ENCODE results near the gene DBN1. TPM values are rescaled to one million over a fixed set of nuclear protein-coding genes. Genes with fewer than 3 reads are reported as not detected.

DBN1 gene
- total and polyA plus RNA-seq, 2 donors (not counting 1 experiment from before 2014, with no cell fraction given) = 1.4 to 1.9 TPM

GRCh38 chr5:177438468-177438867 is 35.0 kb downstream of the DBN1 start:
- Mint-ChIP-seq H3K27ac (peak overlapping the region; percentile 44), H3K9me3 (ENCODE audit: insufficient read depth) (no peaks in the 10 kb centered on the region), H3K4me1 (peaks cover 18% of the 10 kb centered on the region), H3K27me3 (no peaks in the 10 kb centered on the region), H3K4me3 (no peak overlapping the region)
- ATAC-seq (ENCODE audit: low read depth) = no peak
- no peak overlapping the region for H3K9ac ChIP-seq (ENCODE audit: low read length)
- H3K4me1 ChIP-seq (ENCODE audit: control insufficient read depth in 2 of 2, insufficient read depth in 2 of 2, low read length in 2 of 2) = peaks cover 0 to 19% of the 10 kb centered on the region in 2 donors
- peaks cover 4 to 90% of the 10 kb centered on the region in 2 experiments for H3K36me3 ChIP-seq (replicated peaks in 1 of 2; ENCODE audit: control extremely low read depth in 1 of 2, control insufficient read depth in 1 of 2, extremely low read depth in 1 of 2, insufficient read depth in 2 of 2, low read length in 1 of 2)
- POLR2A ChIA-PET = no interaction called here
- CTCF ChIA-PET = interaction anchor here (1.2 to 21.3 kb wide), 3 partner anchors 9 to 33 kb away, joined by 3 to 628 read pairs (median 143); partner anchors contain the start of genes F12, GRK6 and PFN3
- WGBS (ENCODE audit: insufficient coverage) = 98% methylated on average over 4 of the region's 10 CpGs
- no peak for DNase-seq
- no peaks in the 10 kb centered on the region for H3K27me3 ChIP-seq (replicated peaks in 1 of 4; ENCODE audit: control extremely low read depth in 1 of 4, control insufficient read depth in 3 of 4, insufficient read depth in 4 of 4, low read length in 3 of 4)
- H3K27ac ChIP-seq (ENCODE audit: low read length in 2 of 2) = no peak overlapping the region
- no peak overlapping the region for H3K4me2 ChIP-seq (replicated peaks; ENCODE audit: low read depth, low read length, poor library complexity, severe bottlenecking)
- no peak overlapping the region for H2AFZ ChIP-seq (ENCODE audit: insufficient read depth, low read depth, low read length, poor library complexity, severe bottlenecking)
- peaks cover 39% of the 10 kb centered on the region for H3K79me2 ChIP-seq (ENCODE audit: control insufficient read depth, insufficient read depth, low read length)
- intact Hi-C loops (cut with micrococcal nuclease) = no loop called here
- no peaks in the 10 kb centered on the region for H3K9me3 ChIP-seq (ENCODE audit: control extremely low read depth in 1 of 3, control insufficient read depth in 2 of 3, insufficient read depth in 1 of 3, low read length in 2 of 3)
- no peak for TF ChIP-seq CTCF (IDR thresholded peaks at IDR 0.05)
- TF ChIP-seq EZH2 (IDR thresholded peaks at IDR 0.05; ENCODE audit: borderline replicate concordance, insufficient read depth, low read depth, low read length, poor library complexity, severe bottlenecking) = no peak
- H3K4me3 ChIP-seq (ENCODE audit: control extremely low read depth in 1 of 5, extremely low read depth in 1 of 5, insufficient read depth in 1 of 5, low read depth in 2 of 5, low read length in 4 of 5) = no peak overlapping the region
- H4K20me1 ChIP-seq (ENCODE audit: control insufficient read depth, insufficient read depth, low read length, poor library complexity, severe bottlenecking) = peaks cover 98% of the 10 kb centered on the region

- DNase-seq (no peak), ATAC-seq (ENCODE audit: low read depth) (no peak)
- H3K4me1 Mint-ChIP-seq = peaks cover 26% of the 10 kb centered on the region
- peaks cover 98% of the 10 kb centered on the region for H4K20me1 ChIP-seq (ENCODE audit: control insufficient read depth, insufficient read depth, low read length, poor library complexity, severe bottlenecking)
- CTCF ChIA-PET = interaction anchor here (0.9 to 12.6 kb wide), 5 partner anchors 9 to 64 kb away, joined by 3 to 143 read pairs (median 5); partner anchors contain the start of gene GRK6
- no peak overlapping the region for H3K9ac ChIP-seq (ENCODE audit: low read length)
- no peak overlapping the region for H3K4me2 ChIP-seq (replicated peaks; ENCODE audit: low read depth, low read length, poor library complexity, severe bottlenecking)
- H3K4me1 ChIP-seq (ENCODE audit: control insufficient read depth in 2 of 2, insufficient read depth in 2 of 2, low read length in 2 of 2) = peaks cover 8 to 27% of the 10 kb centered on the region in 2 donors
- peak overlapping the region in 1 of 2 donors; percentile 4 for H3K27ac ChIP-seq (ENCODE audit: low read length in 2 of 2)
- no peaks in the 10 kb centered on the region for H3K9me3 Mint-ChIP-seq (ENCODE audit: insufficient read depth)
- 94% methylated on average over 3 of the region's 4 CpGs for WGBS (ENCODE audit: insufficient coverage)
- H3K27me3 Mint-ChIP-seq = no peaks in the 10 kb centered on the region
- H2AFZ ChIP-seq (ENCODE audit: insufficient read depth, low read depth, low read length, poor library complexity, severe bottlenecking) = no peak overlapping the region
- no peak overlapping the region for H3K4me3 Mint-ChIP-seq
- peak overlapping the region; percentile 41 for H3K27ac Mint-ChIP-seq
- POLR2A ChIA-PET = interaction anchor here (1.2 to 2.2 kb wide), 3 partner anchors 9 to 13 kb away, joined by 3 to 8 read pairs (median 5); partner anchors contain the start of gene PRR7
- H3K9me3 ChIP-seq (ENCODE audit: control extremely low read depth in 1 of 3, control insufficient read depth in 2 of 3, insufficient read depth in 1 of 3, low read length in 2 of 3) = no peaks in the 10 kb centered on the region
- peaks cover 47% of the 10 kb centered on the region for H3K79me2 ChIP-seq (ENCODE audit: control insufficient read depth, insufficient read depth, low read length)
- TF ChIP-seq CTCF (IDR thresholded peaks at IDR 0.05) (no peak), EZH2 (IDR thresholded peaks at IDR 0.05; ENCODE audit: borderline replicate concordance, insufficient read depth, low read depth, low read length, poor library complexity, severe bottlenecking) (no peak)
- H3K4me3 ChIP-seq (ENCODE audit: control extremely low read depth in 1 of 5, extremely low read depth in 1 of 5, insufficient read depth in 1 of 5, low read depth in 2 of 5, low read length in 4 of 5) = no peak overlapping the region
- peaks cover 4 to 96% of the 10 kb centered on the region in 2 experiments for H3K36me3 ChIP-seq (replicated peaks in 1 of 2; ENCODE audit: control extremely low read depth in 1 of 2, control insufficient read depth in 1 of 2, extremely low read depth in 1 of 2, insufficient read depth in 2 of 2, low read length in 1 of 2)
- intact Hi-C loops (cut with micrococcal nuclease) = no loop called here
- no peaks in the 10 kb centered on the region for H3K27me3 ChIP-seq (replicated peaks in 1 of 4; ENCODE audit: control extremely low read depth in 1 of 4, control insufficient read depth in 3 of 4, insufficient read depth in 4 of 4, low read length in 3 of 4)
Measured at GRCh38 chr5:177437623-177438022, 35.8 kb downstream of the DBN1 start.

Measured in B cell (primary cell).